Measurements from ENCODE around the gene GIPR.

Gene GIPR

GRCh38 chr19:45710356-45711130, 42.5 kb downstream of the GIPR start:
- peak overlapping the region; percentile 39 for H3K27ac Mint-ChIP-seq
- no peaks in the 10 kb centered on the region for H3K9me3 Mint-ChIP-seq
- no peak overlapping the region for H3K4me3 Mint-ChIP-seq
- H3K36me3 Mint-ChIP-seq (ENCODE audit: low read depth), result peaks cover 22% of the 10 kb centered on the region
- TF ChIP-seq, protein P1, sequence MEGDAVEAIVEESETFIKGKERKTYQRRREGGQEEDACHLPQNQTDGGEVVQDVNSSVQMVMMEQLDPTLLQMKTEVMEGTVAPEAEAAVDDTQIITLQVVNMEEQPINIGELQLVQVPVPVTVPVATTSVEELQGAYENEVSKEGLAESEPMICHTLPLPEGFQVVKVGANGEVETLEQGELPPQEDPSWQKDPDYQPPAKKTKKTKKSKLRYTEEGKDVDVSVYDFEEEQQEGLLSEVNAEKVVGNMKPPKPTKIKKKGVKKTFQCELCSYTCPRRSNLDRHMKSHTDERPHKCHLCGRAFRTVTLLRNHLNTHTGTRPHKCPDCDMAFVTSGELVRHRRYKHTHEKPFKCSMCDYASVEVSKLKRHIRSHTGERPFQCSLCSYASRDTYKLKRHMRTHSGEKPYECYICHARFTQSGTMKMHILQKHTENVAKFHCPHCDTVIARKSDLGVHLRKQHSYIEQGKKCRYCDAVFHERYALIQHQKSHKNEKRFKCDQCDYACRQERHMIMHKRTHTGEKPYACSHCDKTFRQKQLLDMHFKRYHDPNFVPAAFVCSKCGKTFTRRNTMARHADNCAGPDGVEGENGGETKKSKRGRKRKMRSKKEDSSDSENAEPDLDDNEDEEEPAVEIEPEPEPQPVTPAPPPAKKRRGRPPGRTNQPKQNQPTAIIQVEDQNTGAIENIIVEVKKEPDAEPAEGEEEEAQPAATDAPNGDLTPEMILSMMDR (IDR thresholded peaks at IDR 0.05), result no peak
- DNase-seq, result no peak
- no peaks in the 10 kb centered on the region for H3K27me3 Mint-ChIP-seq (ENCODE audit: low read depth, poor library complexity)
- H3K4me1 Mint-ChIP-seq, result peaks cover 41% of the 10 kb centered on the region

DNA sequence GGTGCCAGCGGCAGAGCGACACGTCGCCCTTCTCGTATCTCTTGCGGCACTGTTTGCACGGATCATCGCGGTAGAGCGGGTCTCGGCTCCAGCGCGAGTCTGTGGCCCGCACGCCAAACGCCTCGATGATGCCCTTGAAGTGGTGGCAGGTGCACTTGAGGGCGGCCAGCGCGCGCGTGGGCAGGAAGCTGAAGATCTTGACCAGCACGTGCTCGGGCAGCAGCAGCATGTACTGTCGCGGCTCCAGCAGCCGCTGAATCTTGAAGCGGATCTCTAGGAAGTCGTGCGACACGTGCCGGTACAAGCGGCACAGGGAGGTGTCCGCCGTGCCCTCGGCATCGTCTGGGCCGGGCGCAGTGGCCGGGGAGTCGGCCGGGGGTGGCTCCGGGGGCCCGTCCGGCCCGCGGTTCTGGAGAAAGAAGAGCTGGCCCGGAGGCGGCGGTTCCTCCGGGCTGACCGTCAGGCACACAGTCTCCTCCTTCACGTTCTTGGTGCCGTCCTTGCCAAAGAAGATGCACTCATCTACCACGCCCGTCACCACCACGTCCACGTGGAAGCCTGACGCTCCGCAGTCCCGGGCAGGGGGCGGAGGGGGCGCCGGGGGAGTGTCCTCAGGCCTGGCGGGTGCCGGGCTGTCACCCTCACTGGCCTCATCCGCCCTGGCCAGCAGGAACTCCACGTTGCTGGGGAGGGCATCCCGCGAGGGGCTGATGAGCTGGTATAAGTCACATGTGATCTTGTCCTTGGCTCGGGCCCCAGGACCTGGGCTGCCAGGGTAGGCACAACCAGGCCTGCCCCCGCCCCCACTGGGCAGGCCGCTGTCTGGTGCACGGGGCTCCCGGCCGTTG, 44.1 kb downstream of the GIPR start:
- Mint-ChIP-seq H3K4me3 (no peak overlapping the region), H3K27ac (no peak overlapping the region), H3K9me3 (no peaks in the 10 kb centered on the region), H3K4me1 (peaks cover 48% of the 10 kb centered on the region), H3K36me3 (ENCODE audit: low read depth) (peaks cover 22% of the 10 kb centered on the region), H3K27me3 (ENCODE audit: low read depth, poor library complexity) (no peaks in the 10 kb centered on the region)
- DNase-seq, result no peak
- TF ChIP-seq, protein P1 (IDR thresholded peaks at IDR 0.05), result no peak

- Mint-ChIP-seq H3K27me3 (ENCODE audit: low read depth, poor library complexity) (no peaks in the 10 kb centered on the region), H3K4me1 (peaks cover 46% of the 10 kb centered on the region), H3K4me3 (no peak overlapping the region), H3K27ac (no peak overlapping the region), H3K9me3 (no peaks in the 10 kb centered on the region), H3K36me3 (ENCODE audit: low read depth) (peaks cover 22% of the 10 kb centered on the region)
- DNase-seq, result no peak
- TF ChIP-seq, protein P1 (IDR thresholded peaks at IDR 0.05), result no peak
Observed at GRCh38 chr19:45712699-45713067, 44.7 kb downstream of the GIPR start.

DNA sequence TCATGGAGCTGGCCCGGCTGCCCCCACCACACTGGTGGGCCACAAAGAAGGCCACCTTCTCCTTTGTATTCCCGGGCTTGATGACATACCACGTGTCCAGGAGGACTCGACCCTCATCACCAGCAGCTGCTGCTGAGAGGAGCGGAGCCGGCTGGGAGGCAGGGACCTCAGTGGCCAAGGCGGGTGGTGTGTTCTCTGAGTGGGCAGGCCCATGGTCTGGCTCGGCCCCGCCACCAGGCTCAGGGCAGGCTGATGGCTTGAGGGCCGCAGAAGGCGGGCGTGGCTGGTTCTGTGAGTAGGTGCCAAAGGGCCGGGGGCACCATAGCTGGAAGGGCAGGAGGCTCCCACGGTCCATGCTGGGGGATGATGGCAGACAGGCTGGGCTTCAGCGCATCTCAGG, 45.1 kb downstream of the GIPR start:
- Mint-ChIP-seq H3K4me1 (peaks cover 51% of the 10 kb centered on the region), H3K9me3 (no peaks in the 10 kb centered on the region), H3K27ac (no peak overlapping the region), H3K36me3 (ENCODE audit: low read depth) (peaks cover 22% of the 10 kb centered on the region), H3K4me3 (no peak overlapping the region), H3K27me3 (ENCODE audit: low read depth, poor library complexity) (no peaks in the 10 kb centered on the region)
- TF ChIP-seq, protein P1 (IDR thresholded peaks at IDR 0.05), result no peak
- no peak for DNase-seq

GRCh38 chr19:45715139-45715538, 47.1 kb downstream of the GIPR start:
- Mint-ChIP-seq H3K27me3 (ENCODE audit: low read depth, poor library complexity) (no peaks in the 10 kb centered on the region), H3K4me3 (peak overlapping the region; percentile 35), H3K36me3 (ENCODE audit: low read depth) (peaks cover 23% of the 10 kb centered on the region), H3K9me3 (no peaks in the 10 kb centered on the region), H3K27ac (no peak overlapping the region), H3K4me1 (peaks cover 59% of the 10 kb centered on the region)
- DNase-seq, result no peak
- TF ChIP-seq, protein P1 (IDR thresholded peaks at IDR 0.05), result no peak
